Heart left ventricle (tissue), 16 donors: ENCODE data around the gene HBG2. TPM values are rescaled to one million over a fixed set of nuclear protein-coding genes. Genes with fewer than 3 reads are reported as not detected.

Source experiments
- ATAC-seq, 4 donors: fragments of 200-7000 bp; cut with Tn5 transposase; one replicate each; pipeline ENCODE4 v1.9.1; 2020 to 2022; ENCODE audit warnings: moderate library complexity in 4 of 4, mild to moderate bottlenecking in 3 of 4, moderate number of reproducible peaks in 1 of 4
- DNase-seq, 5 donors: peaks; one replicate each; pipeline ENCODE4 v3.0.0-alpha.2; 2020
- H3K27ac ChIP-seq, 12 donors: fragments of 200-600 bp; sonication (generic) in 4 of 12; one replicate each; pipeline versions ENCODE4 v1.5.0 to v1.8.0; 2016 to 2022; ENCODE audit warnings: mild to moderate bottlenecking in 2 of 12
- H3K27me3 ChIP-seq, 9 donors: fragments of 200-600 bp; sonication (generic) in 2 of 9; one replicate each; pipeline versions ENCODE4 v1.5.1 to v1.8.0; 2016 to 2022; ENCODE audit warnings: mild to moderate bottlenecking in 3 of 9
- H3K36me3 ChIP-seq, 9 donors: fragments of 200-600 bp; sonication (generic) in 2 of 9; one replicate each; pipeline versions ENCODE4 v1.5.0 to v1.8.0; 2018 to 2022; ENCODE audit warnings: mild to moderate bottlenecking in 2 of 9
- H3K4me1 ChIP-seq, 12 donors: fragments of 200-600 bp; sonication (generic) in 4 of 12; one replicate each; pipeline versions ENCODE4 v1.5.0 to v1.8.0; 2016 to 2022; ENCODE audit warnings: mild to moderate bottlenecking in 3 of 12
- H3K4me3 ChIP-seq, 12 donors: fragments of 200-600 bp; sonication (generic) in 4 of 12; one replicate each; pipeline versions ENCODE4 v1.5.0 to v1.8.0; 2017 to 2022; ENCODE audit warnings: mild to moderate bottlenecking in 9 of 12, moderate library complexity in 4 of 12
- H3K9me3 ChIP-seq, 12 donors: fragments of 200-600 bp; sonication (generic) in 4 of 12; one replicate each; pipeline versions ENCODE4 v1.5.0 to v1.8.0; 2016 to 2022; ENCODE audit warnings: mild to moderate bottlenecking in 1 of 12
- POLR2A ChIP-seq, 2 donors: fragments of 450-650 bp; IDR thresholded peaks; one replicate each; pipeline ENCODE4 v1.6.1; 2017; ENCODE audit warnings: antibody characterized with exemption in 2 of 2, mild to moderate bottlenecking in 2 of 2, moderate library complexity in 2 of 2
- WGBS, 4 donors: extraction: QIAGEN DNeasy Blood & Tissue Kit in 2 of 4; methylation state at CpG; one replicate each; pipeline versions ENCODE4 v1.1.5 to v1.1.7; 2013 to 2018; 5-methylcytosine and 5-hydroxymethylcytosine counted together
- intact Hi-C, 10 donors: fragments of 100-400 bp; cut with DNase I; formaldehyde crosslinking; loops; one replicate each; pipeline versions ENCODE4 v1.11.1 to v1.14.2; 2022
- polyA plus RNA-seq, 2 donors: library from polyadenylated mRNA; stranded (reverse); fragments of 200-250 nt; gene quantifications; one replicate each; pipeline ENCODE4 v1.2.3, GENCODE V29; 2013
- total RNA-seq, 9 donors: library from RNA; depleted of rRNA in 2 of 9; stranded (reverse); fragments of >200 nt in 2 of 9; fragmentation: NEBNext Ultra II Directional in 3 of 9; extraction: Animal tissue kit (Norgen Biotek cat#: 25700) in 3 of 9; gene quantifications; one replicate each; pipeline versions ENCODE4 v1.1.0 to v1.2.4, GENCODE V29; 2016 to 2023
- TF ChIP-seq, protein P1 (sequence below), 12 donors: fragments of 200-600 bp; sonication (generic) in 4 of 12; IDR thresholded peaks; one replicate each; pipeline versions ENCODE4 v1.5.0 to v1.8.0; 2018 to 2022; ENCODE audit warnings: antibody characterized with exemption in 12 of 12, mild to moderate bottlenecking in 5 of 12
- donor health status: ischemic (EF 13 %, LVEDD 7.1; RV severe dilation, severe dysfunction).
- donor health status: healthy with polysubstance abuse.
- donor health status: DM: no; HTN: yes; CAD: no.
- donor health status: DM: no; HTN: no; CAD: no.
- donor health status: ischemic (EF 25% LVEDD 6.9; RV normal size, moderate dysfunction).
- donor health status: ischemic (EF 25% LVEDD 5.7; RV mildly dilated, moderate dysfunction).
- donor health status: healthy.
- donor health status: DM: yes; HTN: yes; CAD: no.
- donor health status: ischemic (EF 35%, LVEDD 5.7; RV mildly dilated, moderate dysfunction).
- donor health status: nonischemic (EF 11% LVEDD 7.7; RV severe dilation, severe dysfunction).
- donor health status: DM: yes; HTN: yes; CAD: no.
- donor health status: PGD.
- donor health status: ischemic (EF 29% LVEDD 5.4; RV normal size, mild dysfunction).
- donor health status: nonischemic (EF 23%, LVEDD 6.1; RV moderate dilation, normal function).

The HBG2 gene
- total and polyA plus RNA-seq, 11 donors: 0.72 to 2.0 (median 1.9) TPM; not detected in 8

DNA sequence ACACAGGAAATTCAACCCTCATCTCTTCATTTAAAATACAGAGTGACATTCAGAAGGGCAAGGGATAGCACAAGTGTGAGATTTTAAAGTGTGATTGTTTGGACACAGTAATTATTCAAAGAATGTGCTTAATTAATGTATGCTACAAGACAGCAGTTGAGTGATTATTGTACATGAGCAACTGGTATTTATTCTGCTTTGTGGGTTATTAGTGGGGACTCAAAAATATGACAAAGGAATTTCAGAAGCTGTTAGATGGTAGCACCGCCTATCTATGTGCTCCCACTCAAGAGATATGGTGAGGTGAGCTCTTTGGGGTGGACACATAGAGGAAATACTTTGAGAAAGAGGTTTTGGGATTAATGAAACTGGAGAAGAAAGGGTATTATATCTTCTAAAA lies 14.5 kb downstream of the HBG2 start:
- no peak overlapping the region for H3K4me3 ChIP-seq
- 71 to 88% (median 80%) methylated on average over 1 of the region's 1 CpG for WGBS, 4 donors
- peaks cover 0 to 3% (median 0%) of the 10 kb centered on the region in 9 donors for H3K27me3 ChIP-seq
- intact Hi-C loops: no loop called here
- no peak overlapping the region for H3K27ac ChIP-seq
- DNase-seq (no peak), ATAC-seq (no peak)
- TF ChIP-seq, protein P1, sequence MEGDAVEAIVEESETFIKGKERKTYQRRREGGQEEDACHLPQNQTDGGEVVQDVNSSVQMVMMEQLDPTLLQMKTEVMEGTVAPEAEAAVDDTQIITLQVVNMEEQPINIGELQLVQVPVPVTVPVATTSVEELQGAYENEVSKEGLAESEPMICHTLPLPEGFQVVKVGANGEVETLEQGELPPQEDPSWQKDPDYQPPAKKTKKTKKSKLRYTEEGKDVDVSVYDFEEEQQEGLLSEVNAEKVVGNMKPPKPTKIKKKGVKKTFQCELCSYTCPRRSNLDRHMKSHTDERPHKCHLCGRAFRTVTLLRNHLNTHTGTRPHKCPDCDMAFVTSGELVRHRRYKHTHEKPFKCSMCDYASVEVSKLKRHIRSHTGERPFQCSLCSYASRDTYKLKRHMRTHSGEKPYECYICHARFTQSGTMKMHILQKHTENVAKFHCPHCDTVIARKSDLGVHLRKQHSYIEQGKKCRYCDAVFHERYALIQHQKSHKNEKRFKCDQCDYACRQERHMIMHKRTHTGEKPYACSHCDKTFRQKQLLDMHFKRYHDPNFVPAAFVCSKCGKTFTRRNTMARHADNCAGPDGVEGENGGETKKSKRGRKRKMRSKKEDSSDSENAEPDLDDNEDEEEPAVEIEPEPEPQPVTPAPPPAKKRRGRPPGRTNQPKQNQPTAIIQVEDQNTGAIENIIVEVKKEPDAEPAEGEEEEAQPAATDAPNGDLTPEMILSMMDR (IDR thresholded peaks at IDR 0.05): no peak
- no peak for TF ChIP-seq POLR2A (IDR thresholded peaks at IDR 0.05)
- no peaks in the 10 kb centered on the region for H3K4me1 ChIP-seq
- H3K36me3 ChIP-seq: no peaks in the 10 kb centered on the region
- H3K9me3 ChIP-seq: no peaks in the 10 kb centered on the region

DNA sequence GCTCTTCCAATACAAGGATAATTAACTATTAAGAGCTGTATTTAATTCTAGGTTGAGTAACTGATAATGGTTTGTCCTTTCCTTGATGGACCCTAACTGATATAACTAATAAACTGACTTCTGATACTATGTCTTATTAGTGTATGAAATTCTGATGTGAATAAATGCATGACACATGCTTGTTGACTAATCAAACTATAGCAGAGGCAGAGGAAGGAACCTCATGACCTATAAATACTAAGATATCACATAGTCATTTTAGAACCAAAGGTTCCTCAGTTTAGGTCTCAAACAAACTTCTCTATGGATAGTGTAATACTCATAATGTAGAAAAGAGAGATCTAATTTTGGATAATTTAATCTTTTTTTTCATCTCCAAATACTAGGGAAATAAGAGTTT lies 15.5 kb downstream of the HBG2 start:
- intact Hi-C loops: no loop called here
- TF ChIP-seq, protein P1 (IDR thresholded peaks at IDR 0.05): no peak
- TF ChIP-seq POLR2A (IDR thresholded peaks at IDR 0.05): no peak
- ATAC-seq (no peak), DNase-seq (no peak)
- H3K36me3 ChIP-seq: no peaks in the 10 kb centered on the region
- H3K4me1 ChIP-seq: no peaks in the 10 kb centered on the region
- H3K27ac ChIP-seq: no peak overlapping the region
- H3K27me3 ChIP-seq: peaks cover 0 to 3% (median 0%) of the 10 kb centered on the region in 9 donors
- H3K9me3 ChIP-seq: no peaks in the 10 kb centered on the region
- no peak overlapping the region for H3K4me3 ChIP-seq

DNA sequence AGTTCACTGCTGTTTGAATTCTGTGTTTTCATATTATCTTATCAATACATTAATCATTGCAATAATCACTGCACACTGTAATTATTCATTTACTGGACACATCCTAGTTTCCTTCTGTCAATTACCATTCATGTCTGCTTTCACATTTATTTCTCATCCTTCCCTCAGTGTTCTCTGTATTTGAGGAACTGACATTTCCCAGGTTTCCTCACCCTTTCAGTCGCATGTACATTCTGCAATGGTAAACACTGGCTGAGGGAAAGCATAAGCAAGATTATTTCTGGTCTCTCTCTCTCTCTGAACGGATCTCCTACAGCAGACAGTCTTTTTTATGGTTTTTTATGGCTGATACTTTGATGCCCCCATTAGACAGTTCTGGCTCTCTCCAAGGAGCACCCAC lies 16.1 kb downstream of the HBG2 start:
- no peak for TF ChIP-seq POLR2A (IDR thresholded peaks at IDR 0.05)
- TF ChIP-seq, protein P1 (IDR thresholded peaks at IDR 0.05): no peak
- H3K27ac ChIP-seq: no peak overlapping the region
- no peaks in the 10 kb centered on the region for H3K9me3 ChIP-seq
- ATAC-seq (no peak), DNase-seq (no peak)
- H3K27me3 ChIP-seq: peaks cover 0 to 3% (median 0%) of the 10 kb centered on the region in 9 donors
- H3K4me3 ChIP-seq: no peak overlapping the region
- no peaks in the 10 kb centered on the region for H3K4me1 ChIP-seq
- intact Hi-C loops: no loop called here
- WGBS, 4 donors: 41 to 54% (median 47%) methylated on average over 2 of the region's 2 CpGs
- no peaks in the 10 kb centered on the region for H3K36me3 ChIP-seq

DNA sequence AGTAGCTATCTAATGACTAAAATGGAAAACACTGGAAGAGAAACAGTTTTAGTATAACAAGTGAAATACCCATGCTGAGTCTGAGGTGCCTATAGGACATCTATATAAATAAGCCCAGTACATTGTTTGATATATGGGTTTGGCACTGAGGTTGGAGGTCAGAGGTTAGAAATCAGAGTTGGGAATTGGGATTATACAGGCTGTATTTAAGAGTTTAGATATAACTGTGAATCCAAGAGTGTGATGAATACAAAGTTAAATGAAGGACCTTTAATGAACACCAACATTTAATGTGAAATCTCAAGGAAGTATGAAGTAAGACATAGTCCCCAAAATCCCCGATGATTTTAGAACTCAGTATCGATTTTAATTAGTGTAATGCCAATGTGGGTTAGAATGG lies 17.2 kb downstream of the HBG2 start:
- Histone ChIP-seq H3K9me3 (no peaks in the 10 kb centered on the region), H3K27ac (no peak overlapping the region), H3K27me3 (peaks cover 0 to 3% (median 0%) of the 10 kb centered on the region in 9 donors), H3K36me3 (no peaks in the 10 kb centered on the region), H3K4me3 (no peak overlapping the region), H3K4me1 (no peaks in the 10 kb centered on the region)
- no peak for TF ChIP-seq POLR2A (IDR thresholded peaks at IDR 0.05)
- TF ChIP-seq, protein P1 (IDR thresholded peaks at IDR 0.05): no peak
- DNase-seq (no peak), ATAC-seq (no peak)
- WGBS, 4 donors: 78 to 94% (median 89%) methylated on average over 1 to 2 of the region's 2 CpGs
- intact Hi-C loops: no loop called here
